Activated CD4-positive, alpha-beta T cell treated with anti-CD3 and anti-CD28 coated beads, Interleukin-2, Interleukin-4, amounts not matched to agents 100 ng/mL and 50 ng/mL, durations not matched to agents 16 hours and 8 hours (primary cell): Measurements from ENCODE around the gene CCDC51.

Experiments
- DNase-seq: peaks from one replicate; pipeline ENCODE4 v3.0.0-alpha.2; 2020; ENCODE audit warnings: low spot score

Gene CCDC51

DNA sequence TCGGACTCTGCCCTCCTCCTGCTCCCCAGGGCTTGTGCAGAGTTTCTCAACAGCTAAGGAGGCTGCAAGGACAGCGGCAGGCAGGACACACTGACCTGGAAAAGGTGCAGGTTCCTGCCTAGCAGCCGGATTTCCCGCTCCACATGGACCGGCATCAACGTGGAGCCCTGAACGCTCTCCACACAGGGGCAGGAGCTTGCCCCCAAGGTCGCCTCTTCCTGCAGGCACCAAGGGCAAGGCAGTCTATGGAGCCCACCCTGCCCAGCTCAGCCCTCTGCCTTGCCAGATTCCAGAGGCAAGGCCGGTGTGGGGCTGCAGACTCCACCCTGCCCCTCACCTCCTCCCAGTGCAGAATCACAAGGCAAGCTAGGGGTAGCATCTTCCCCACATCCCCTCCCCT is 20.8 kb downstream of the CCDC51 start:
- no peak for DNase-seq

DNA sequence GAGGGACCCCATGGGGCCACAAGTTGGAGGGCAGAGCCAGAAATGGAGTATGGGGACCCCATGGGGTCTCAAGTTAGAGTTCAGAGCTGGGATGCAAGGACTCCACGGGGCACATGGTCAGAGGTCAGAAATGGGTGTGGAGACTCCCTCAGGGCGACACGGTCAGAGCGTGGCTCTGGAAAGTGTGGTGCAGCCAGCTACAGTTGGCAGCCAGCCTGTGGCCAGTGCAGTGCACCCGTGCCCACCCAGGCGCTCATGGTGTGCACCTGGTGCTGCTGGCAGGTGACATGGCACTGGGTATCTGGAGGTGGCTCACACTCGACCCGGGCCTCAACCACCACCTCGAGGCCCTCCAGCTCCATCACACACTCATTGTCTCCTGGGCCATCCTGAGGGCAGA is 21.3 kb downstream of the CCDC51 start:
- DNase-seq, result no peak

DNA sequence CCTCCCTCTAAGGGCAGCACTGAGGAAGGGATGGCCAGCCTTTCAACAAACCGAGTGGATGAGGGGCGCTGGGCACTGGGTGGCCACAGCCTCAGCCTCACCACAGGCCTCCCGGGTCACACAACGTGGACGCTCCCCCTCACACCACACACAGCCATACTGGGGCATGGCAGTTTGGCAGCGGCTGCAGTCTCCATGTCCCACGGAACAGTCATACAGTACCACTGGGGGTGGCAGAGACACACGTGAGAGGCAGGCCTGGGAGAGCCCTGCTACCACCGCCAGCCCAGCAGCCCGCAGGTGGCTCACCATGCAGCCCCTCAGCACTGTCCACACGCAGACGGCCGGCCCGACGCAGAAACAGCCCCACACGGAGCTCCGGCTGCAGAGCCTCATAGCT is 21.8 kb downstream of the CCDC51 start:
- no peak for DNase-seq

DNA sequence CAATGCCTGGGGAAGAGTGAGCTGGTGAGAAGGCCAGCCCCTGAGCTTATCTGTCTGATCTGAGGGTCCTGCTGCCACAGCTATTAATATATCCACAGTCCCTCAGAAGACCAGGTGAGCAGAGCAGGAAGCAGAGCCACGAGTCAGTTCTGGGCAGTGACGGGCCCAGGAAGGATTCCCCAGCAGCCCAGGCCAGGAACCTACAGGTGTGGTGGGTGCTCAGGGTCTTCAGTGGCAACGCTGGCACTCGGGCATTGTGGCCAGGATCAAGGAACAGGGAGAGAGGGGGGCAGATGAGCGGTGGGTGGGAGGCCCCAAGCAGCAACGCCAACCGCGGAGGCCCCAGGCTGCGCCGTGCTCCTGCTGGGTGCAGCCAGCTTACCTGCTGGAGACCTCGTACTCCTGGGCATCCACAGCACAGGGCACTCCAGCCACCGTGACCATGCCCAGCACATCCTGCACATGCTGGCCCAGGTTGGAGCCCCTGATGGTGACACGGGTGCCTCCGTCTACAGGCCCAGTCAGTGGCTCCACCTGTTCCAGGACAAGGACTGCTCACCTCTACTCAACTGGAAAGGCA is 22.3 kb downstream of the CCDC51 start:
- no peak for DNase-seq

DNA sequence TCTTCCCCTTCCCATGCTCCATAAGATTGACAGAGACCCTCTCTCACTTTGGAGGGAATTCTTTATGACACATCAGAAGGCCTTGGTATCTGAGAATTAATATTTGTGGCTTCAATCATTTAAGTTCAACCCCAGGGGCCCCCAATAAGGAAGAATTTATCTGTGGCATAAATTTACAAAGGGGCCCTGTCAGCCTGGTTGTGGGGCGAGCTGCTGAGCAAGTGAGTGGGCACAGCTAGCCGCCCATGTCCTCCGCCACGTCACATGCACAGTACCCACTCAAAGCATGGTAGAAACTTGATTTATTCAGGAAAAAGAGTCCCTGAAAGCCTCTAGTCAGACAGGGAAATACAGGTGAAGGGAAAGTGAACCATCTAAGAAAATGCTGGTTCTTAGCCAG is 23.4 kb downstream of the CCDC51 start:
- DNase-seq, result no peak

DNA sequence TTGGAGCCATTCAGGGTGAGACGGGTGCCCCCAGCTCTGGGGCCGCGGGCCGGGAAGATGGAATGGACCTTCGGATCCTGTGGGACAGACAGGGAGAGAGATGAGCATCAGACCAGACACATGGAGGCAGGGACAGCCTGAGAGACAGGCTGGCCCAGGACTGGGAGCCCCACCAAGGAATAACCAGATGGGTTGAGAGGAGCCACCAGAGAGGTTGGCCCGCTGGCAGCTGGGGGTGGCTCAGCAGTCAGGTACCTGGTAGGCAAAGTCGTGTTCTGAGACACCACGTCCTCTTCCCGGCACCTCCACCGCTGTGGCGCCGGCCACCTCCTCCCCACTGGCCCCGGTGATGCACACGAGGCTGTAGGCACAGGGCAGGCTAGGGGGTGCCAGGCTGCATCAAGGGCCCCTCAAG is 23.8 kb downstream of the CCDC51 start:
- DNase-seq, result no peak

DNA sequence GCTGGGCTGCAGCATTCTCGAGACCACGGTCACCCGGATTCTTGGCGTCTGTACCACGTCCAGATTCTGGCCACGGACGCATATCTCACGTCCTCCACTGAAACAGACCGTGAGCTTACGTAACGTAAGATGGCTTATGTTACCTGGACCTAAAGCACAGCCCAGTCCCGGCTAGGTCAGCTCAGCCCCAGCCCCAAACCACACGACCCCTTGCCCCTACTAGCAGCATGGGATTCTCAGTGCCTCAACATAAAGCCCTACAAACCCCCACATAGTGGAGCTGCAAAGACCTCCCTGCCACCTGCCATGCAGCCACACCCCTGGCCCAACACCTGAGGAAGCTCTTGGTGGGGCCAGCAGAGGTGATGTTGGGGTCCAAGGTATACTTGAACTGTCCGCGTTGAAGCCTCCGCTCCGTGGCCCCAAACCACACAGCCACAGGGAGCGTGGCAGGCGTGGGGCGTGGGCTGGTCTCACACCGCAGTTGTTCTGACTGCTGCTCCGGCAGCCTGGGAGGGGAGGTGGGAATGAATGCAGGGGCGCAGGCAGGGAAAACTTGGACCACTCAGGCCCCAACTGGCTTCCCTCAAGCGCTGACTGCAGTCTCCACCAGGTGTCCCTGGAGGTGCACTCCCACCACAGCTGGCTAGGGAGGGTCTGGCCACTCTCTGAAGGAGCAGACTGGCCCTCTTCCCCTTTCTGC is 24.5 kb downstream of the CCDC51 start:
- DNase-seq, result no peak

DNA sequence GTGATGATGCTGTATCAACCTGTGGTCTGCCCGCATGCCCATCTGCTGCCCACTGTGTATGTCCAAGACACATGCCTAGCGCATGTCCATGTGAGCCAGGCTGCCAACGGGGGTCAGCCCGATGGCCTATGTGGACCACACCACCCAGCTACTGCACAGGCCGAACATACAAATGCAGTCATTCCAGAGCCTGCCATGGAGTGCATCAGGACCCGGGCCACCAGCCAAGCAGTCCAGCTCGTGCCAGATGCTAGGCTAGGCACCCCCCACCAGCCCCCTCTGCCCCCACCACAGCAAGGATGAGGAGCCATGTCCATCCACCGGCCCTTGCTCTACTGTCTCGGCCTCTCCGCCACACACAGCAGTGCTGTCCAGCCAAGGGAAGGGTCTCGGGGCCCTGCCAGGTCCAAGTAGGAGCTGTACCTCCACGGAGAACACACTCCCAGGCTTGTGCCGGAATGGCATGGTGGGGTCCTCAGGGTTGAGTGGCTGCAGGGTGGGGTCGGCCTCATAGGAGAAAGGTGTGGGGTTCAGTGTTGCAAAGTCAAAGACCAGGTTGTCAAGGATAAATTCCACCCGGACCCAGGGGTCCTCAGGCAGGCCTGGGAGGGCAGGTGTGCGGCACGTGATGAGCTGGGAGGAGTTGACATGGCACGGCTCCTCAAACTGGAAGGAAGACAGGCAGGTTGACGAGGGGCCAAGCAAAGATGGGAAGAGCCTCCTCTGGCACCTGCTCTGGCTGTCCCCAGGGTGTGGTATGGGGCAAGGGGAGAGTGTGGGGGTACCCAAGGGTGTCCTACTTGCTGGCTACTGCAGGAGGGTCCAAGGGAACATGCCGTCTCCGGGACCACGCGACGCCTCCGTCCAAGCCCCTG is 25.3 kb downstream of the CCDC51 start:
- DNase-seq, result no peak

DNA sequence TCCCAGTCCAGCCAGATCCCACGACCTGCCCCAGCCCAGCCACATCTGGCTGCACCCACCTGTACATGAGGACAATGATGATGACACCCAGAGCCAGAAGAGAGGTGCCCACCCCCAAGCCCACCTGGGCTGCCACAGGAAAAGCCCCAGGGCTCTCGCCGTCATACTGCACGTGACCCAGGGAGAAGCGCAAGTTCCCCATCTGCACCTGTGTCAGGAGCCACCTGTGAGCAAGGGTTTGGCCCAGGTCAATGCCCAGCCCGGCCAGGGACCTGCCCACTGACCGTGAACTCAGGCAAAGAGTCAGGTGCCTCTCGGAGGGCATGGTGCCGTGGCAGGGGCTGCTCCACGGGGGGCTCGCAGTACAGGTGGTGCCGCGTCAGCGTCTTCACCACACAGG is 26.3 kb downstream of the CCDC51 start:
- DNase-seq, result no peak

DNA sequence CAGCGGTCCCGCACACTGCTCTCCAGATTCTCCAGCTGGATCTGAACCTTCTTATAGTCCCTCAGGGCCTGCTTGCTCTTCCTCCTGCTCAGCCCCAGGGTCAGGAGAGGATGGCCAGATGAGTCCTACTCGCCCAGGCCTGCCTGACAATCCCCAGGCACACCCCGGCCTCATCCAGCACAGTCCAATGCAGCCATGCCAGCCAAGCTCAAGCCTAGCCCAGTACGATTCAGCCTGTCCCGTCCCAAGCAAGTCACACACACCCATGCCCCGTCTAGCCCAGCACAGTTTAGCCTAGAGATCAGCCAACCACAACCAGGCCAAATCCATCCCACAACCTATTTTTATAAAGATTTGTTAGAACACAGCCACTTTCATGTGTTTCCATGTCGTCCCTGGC is 26.8 kb downstream of the CCDC51 start:
- no peak for DNase-seq

DNA sequence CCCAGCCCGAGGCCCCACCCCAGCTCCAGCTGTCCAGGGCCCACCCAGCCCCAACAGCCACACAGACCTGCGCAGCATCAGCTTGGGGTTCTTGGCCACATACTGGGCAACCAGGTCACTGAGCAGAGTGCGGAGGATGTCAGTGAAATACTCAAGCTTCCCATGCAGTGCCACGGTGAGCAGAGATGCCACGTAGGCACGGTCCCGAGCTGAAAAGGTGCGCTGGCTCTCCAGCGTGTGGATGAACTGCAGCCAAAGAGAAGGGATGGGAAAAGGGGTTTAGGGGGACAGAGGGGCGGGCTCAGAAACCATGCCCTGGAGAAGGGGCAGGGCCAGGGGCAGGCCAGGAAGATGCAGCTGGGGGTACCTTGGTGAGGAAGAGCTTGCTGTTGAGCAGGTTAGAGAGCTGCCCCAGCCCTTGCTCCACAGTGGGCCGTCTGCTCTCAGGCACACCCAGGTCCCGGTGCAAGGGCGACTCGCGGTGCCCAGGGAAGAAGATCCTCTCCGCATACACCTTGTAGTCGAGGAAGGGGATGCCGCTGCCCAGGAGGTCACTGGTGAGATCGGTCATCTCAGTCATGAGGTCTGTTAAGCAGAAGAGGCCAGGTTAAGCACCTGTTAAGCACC is 27.4 kb downstream of the CCDC51 start:
- DNase-seq, result no peak

DNA sequence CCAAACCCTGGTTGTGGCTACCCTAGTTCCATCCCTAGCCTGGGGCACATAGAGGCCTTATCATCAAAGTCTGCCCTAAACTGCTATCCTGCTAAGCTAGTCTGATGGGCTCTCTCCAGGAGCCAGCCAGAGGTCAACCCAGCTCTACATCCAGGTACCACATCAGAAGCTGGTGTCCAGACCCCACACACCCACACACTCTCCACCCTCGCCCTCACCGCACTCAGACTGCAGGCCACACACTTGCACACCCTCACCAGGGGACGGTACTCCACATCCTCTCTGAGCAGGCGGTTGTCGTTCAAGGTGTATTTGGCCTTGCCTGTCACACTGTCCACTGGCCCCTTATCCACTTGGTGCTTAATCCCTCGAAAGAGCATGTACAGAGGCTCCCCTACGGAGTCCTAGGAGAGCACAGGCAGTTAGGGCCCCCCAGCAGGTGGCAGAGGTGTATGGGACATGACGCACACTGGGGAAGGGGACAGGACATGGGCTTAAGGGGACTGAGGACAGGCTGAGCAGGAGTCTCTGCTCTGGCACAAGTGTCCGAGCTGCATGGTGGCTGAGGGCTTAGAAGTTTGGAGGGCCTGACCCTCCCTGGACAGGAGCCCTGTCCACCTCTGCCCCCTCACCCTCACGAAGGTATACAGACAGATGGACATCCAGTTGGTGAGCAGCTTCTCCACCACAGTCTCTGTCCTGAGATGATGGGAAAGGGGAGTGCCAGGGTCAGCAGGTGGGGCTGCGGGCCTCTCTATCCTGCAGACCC is 28.1 kb downstream of the CCDC51 start:
- DNase-seq, result no peak

DNA sequence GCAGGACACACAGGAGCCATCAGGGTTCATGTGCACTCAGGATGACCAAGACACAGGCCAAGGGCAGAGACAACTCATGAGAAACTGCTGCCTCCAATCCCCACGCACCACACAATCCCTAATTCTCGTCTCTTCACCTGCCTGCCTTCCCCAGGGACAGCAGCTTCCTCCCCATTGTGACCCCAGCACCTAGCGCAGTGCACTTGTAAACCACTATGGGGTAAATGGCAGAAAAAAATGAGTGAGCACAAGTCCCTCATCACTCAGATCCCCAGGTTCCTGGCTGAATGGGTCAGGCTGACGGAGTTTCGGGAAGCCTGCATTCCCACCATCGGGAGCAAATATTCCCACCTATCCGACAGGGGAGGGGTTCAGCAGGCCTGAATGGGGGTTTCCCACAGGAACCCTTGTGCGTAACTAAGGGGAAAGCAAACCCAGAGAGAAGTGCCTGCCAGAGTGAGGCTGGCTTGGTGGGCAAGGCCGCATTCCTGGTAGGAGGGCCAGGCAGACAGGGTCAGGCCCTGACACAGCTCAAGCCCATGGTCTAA is 28.8 kb downstream of the CCDC51 start:
- DNase-seq, result no peak

DNA sequence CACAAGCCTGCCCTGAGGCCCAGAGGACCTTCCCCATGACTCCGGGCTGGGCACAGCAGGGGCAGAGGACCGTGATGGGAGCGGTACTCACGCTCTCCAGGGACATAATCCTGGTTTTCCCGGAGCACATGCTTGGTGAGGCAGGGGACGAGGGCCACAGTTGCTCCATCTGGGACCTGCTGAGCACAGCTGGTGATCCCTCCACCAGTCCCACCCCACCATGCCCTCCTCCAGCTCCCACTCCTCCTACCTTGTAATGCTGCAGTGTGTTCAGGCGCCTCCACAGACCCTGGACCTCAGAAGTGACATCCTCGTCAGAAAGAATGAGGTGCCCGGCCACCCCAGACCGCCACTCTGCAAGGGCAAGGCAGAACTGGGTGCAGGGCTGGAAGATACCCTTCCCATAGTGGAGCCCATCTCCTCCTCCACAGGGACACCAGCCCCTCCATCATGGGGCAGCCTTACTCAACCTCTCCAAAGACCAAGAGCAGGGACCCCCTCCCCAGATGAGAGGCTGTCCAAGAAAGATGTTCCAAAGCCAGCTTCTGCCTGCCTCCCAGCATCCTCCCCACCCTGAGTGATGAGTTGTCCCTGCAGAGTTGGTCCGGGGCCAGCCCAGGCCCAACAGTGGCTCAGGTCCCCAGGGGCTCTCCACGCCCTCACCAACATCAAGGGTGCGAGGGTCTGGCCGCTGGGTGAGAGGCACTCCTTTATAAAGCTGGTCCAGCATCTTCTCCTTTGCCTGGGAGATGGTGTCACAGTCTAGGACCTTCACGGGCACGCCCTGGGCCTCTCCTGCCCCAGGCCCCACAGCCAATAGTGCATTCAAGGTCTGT is 29.5 kb downstream of the CCDC51 start:
- DNase-seq, result no peak

DNA sequence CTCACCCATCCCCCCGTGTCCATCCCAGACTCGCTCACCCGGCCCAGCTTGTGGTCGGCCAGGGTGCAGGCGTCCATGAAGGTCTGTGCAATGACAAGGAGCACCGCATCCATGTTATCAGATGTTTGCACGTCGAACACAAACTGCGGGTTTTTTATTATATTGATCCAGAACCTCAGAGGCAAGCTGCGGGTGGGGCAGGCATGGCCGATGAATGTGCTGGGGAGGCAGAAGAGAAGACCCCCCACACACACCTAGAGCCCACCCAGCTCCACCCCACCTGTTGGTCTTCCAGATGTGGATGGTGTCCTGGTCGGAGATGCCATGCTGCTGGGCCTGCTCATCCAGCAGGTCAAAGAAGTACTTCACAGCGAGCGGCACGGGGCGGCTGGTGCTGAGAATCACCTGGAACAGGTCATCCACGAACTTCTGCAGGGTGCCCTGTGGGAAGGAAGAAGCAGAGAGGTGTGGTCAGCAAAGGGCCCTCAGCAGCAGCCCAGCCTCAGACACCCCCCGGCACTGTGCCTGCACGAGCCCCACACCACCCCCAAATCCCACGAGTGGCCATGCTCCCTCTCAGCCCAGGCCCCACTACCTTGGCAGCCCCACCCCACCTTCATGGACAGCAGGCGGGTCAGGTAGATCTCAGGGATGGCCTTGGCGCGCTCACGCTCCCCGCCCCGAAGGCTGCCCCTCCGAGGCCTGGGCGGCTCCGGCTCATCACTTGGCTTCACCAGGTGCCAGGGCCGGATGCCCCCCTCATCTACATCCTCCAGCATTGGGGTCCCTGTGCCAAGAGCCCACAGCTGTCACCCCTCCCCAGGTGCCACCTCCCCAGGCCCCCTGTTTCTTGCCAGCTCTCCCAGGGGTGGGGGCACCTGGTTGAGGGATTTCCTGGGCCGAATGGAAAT is 30.4 kb downstream of the CCDC51 start:
- DNase-seq, result no peak

DNA sequence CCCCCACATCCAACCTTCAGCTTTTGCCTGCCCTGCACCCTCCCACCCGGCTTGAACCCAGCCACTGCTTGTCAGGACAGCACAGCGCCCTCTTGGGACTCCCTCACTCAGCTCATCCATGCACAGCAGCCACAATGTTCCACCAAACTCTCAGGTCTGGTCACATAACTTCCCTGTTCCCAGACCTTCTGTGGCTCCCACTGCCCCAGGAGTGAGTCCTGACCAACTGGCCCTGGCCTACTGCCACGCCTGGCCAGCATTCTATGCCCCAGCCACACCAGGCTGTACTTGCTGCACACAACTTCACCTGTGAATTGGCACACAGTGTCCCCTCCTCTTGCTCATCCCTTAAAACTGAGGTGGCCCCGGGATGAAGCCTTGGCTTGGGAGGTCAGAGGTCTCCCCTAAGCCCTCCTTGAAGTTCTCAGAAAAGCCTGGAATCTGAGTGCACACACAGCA is 31.1 kb downstream of the CCDC51 start:
- DNase-seq, result no peak

DNA sequence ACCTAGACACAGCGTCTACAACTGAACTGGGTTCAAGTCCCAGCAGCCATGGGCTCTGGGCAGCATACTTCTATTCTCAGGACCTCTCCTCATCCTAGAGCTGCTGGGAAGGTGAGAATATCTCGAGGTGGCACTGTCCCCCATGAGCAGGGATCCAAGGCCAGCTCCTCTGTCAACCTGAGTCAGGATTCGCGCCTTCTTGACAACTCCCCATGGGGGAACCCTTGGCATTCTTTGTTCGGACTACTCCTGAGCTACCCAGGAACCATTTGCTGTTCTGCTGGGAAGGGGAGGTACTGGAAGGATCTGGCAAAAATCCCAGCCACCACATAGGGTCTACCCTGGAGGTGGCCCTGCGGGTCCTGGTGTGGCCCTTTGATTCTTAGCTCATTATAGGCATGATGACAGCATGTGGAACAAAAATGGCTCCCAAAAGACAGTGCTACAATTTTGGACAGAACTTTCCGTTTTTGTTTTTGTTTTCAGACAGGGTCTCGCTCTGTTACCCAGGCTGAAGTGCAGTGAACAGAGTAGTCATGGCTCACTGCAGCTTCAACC is 32.3 kb downstream of the CCDC51 start:
- DNase-seq, result no peak

DNA sequence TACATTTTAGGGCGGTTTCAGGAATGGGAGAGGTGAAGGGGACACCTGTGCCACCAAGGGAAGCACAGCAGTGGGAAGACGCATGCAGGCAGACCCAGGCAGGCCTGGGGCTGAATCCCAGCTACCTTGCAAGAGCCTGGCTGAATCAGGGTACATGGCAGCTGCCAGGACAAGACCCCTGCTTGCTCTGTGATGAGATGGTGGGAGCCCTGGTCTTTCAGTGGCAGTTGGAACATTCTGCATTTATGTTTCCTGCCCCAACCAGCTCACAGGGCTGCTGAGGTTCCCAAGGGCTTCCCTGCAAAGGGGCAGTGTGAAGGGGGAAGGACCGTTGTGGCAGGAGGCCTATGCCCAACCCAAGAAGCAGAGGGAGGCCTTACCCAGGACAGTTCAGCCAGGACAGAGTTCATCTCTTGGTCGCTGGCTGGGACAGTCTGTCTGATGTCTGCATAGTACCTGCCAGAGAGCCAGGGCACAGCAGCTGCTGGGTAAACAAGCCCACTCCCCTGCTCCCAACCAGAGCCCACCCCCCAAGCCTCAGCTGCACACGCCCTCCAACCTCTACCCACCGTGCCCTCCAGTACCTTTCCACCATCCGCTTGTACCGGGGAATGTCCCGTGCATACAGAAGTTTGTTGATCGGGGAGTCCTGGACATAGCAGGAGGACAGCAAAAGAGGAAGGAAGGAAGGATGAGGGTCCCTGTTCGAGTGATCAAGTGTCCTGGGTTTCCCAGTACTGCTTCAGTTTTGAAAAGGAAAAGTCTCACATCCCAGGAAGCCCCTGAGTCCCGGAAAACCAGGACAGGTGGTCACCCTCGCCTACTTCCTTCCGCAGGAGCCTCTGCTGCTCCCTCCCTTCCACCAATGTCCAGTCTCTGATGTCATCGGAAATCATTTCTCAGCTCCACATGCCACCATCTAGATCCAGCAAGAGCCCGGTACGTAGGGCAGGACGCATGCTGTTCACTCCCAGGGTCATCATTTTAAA is 33.2 kb downstream of the CCDC51 start:
- DNase-seq, result no peak
